HL-60 (cell line): ENCODE measurements around the gene SPTAN1.

Experiments used
- GABPA ChIP-seq: IDR thresholded peaks from 2 replicates; pipeline ENCODE4 v1.6.1; 2012; ENCODE audit warnings: low read depth
- POLR2AphosphoS5 ChIP-seq: IDR thresholded peaks from 2 replicates; pipeline ENCODE4 v1.6.1; 2012; ENCODE audit warnings: low read depth
- TF ChIP-seq, protein P1 (sequence below): IDR thresholded peaks from one replicate; pipeline ENCODE4 v1.5.1; 2011; ENCODE audit warnings: low read length, control low read depth, inconsistent platforms; ENCODE audit not compliant: insufficient read depth

- TF ChIP-seq GABPA (no peak), POLR2AphosphoS5 (no peak)
- TF ChIP-seq, protein P1, sequence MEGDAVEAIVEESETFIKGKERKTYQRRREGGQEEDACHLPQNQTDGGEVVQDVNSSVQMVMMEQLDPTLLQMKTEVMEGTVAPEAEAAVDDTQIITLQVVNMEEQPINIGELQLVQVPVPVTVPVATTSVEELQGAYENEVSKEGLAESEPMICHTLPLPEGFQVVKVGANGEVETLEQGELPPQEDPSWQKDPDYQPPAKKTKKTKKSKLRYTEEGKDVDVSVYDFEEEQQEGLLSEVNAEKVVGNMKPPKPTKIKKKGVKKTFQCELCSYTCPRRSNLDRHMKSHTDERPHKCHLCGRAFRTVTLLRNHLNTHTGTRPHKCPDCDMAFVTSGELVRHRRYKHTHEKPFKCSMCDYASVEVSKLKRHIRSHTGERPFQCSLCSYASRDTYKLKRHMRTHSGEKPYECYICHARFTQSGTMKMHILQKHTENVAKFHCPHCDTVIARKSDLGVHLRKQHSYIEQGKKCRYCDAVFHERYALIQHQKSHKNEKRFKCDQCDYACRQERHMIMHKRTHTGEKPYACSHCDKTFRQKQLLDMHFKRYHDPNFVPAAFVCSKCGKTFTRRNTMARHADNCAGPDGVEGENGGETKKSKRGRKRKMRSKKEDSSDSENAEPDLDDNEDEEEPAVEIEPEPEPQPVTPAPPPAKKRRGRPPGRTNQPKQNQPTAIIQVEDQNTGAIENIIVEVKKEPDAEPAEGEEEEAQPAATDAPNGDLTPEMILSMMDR = no peak
Measured at GRCh38 chr9:128627906-128628305, 75.5 kb downstream of the SPTAN1 start.
